Memory B cell (primary cell): ENCODE results near the gene DLG3.

Experiments
- ATAC-seq: fragments of 150-1000 bp; cut with Tn5 transposase; 2 replicates; pipeline ENCODE4 v1.10.0; 2021; ENCODE audit warnings: low read depth, mild to moderate bottlenecking, moderate library complexity
- DNase-seq, 2 donors: peaks; one replicate each; pipeline ENCODE4 v3.0.0; 2022; ENCODE audit warnings: low spot score in 2 of 2
- H3K27ac Mint-ChIP-seq: one replicate; pipeline ENCODE4 v1.8.0; 2022; ENCODE audit warnings: mild to moderate bottlenecking, moderate library complexity, mixed read lengths
- H3K27me3 Mint-ChIP-seq: one replicate; pipeline ENCODE4 v1.8.0; 2022; ENCODE audit warnings: mixed read lengths
- H3K36me3 Mint-ChIP-seq: one replicate; pipeline ENCODE4 v1.8.0; 2022; ENCODE audit warnings: mild to moderate bottlenecking, mixed read lengths
- H3K4me1 Mint-ChIP-seq: one replicate; pipeline ENCODE4 v1.8.0; 2022; ENCODE audit warnings: mixed read lengths
- H3K4me3 Mint-ChIP-seq: one replicate; pipeline ENCODE4 v1.8.0; 2022; ENCODE audit warnings: mild to moderate bottlenecking, moderate library complexity, mixed read lengths
- H3K9me3 Mint-ChIP-seq: one replicate; pipeline ENCODE4 v1.8.0; 2022; ENCODE audit warnings: mixed read lengths

DLG3 gene

GRCh38 chrX:70553516-70553915 lies 108.9 kb downstream of the DLG3 start:
- Mint-ChIP-seq H3K4me3 (no peak overlapping the region), H3K4me1 (peaks cover 2% of the 10 kb centered on the region), H3K36me3 (no peaks in the 10 kb centered on the region), H3K9me3 (no peaks in the 10 kb centered on the region), H3K27me3 (no peaks in the 10 kb centered on the region), H3K27ac (no peak overlapping the region)
- DNase-seq: no peak
- no peak for ATAC-seq

GRCh38 chrX:70554081-70554480 lies 109.4 kb downstream of the DLG3 start:
- Mint-ChIP-seq H3K4me3 (no peak overlapping the region), H3K36me3 (no peaks in the 10 kb centered on the region), H3K27ac (no peak overlapping the region), H3K9me3 (no peaks in the 10 kb centered on the region), H3K4me1 (peaks cover 2% of the 10 kb centered on the region), H3K27me3 (no peaks in the 10 kb centered on the region)
- ATAC-seq: no peak
- DNase-seq: no peak

DNA sequence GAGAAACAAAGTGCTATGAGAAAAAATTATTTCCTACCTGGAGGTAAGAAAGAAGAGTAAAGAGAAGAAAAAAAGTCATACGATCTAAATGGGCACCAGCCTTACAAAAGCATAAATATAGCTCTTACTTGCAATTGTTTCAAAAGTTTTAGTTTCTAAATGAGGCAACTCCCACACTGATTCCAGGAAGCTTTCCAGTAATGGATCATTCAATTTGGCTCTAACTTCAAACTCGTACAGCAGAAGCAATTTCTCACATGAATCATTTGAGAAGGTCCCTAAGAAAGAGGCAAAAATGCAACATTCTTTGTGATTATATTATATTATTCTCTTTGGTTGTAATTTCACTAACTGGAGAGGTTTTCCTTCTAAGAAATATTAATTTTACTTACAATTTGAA lies 109.9 kb downstream of the DLG3 start:
- H3K9me3 Mint-ChIP-seq: no peaks in the 10 kb centered on the region
- H3K27me3 Mint-ChIP-seq: no peaks in the 10 kb centered on the region
- no peak overlapping the region for H3K4me3 Mint-ChIP-seq
- no peak for DNase-seq
- no peak for ATAC-seq
- H3K4me1 Mint-ChIP-seq: peaks cover 2% of the 10 kb centered on the region
- no peaks in the 10 kb centered on the region for H3K36me3 Mint-ChIP-seq
- no peak overlapping the region for H3K27ac Mint-ChIP-seq

DNA sequence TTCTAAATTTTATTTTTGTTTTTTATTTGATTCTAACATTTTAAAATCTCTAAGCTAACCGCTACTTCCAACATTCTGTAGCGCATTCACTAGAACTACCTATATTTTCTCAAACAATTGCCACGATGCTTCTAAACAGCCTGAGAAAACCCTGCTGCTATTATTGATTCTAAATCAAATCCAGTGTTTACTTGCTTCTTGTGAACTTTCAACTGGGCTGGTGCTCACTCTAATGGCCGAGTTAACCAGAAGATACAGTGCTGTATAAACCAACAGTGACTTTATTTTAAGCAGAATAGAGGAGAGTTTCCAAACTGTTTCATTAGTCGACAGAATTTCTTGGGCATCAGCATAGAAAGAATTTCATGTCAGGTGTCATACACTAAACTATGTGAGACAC lies 110.3 kb downstream of the DLG3 start:
- no peaks in the 10 kb centered on the region for H3K9me3 Mint-ChIP-seq
- DNase-seq (no peak), ATAC-seq (no peak)
- peaks cover 2% of the 10 kb centered on the region for H3K4me1 Mint-ChIP-seq
- no peak overlapping the region for H3K27ac Mint-ChIP-seq
- no peaks in the 10 kb centered on the region for H3K36me3 Mint-ChIP-seq
- no peaks in the 10 kb centered on the region for H3K27me3 Mint-ChIP-seq
- H3K4me3 Mint-ChIP-seq: no peak overlapping the region
